C4-2B (cell line): ENCODE results near the gene COG5.

Source experiments
- H3K27ac ChIP-seq: fragments of 450-650 bp; 2 replicates; pipeline ENCODE4 v1.5.1; 2017
- CTCF ChIP-seq: fragments of 450-650 bp; conservative IDR thresholded peaks from 2 replicates; pipeline ENCODE4 v1.5.1; 2017; ENCODE audit warnings: mild to moderate bottlenecking
- ZFX ChIP-seq: fragments of 450-650 bp; IDR thresholded peaks from 2 replicates; pipeline ENCODE4 v1.6.1; 2017

The COG5 gene

GRCh38 chr7:107173191-107173590, 390.5 kb downstream of the COG5 start:
- TF ChIP-seq ZFX: no peak
- no peak for TF ChIP-seq CTCF
- no peak overlapping the region for H3K27ac ChIP-seq

GRCh38 chr7:107172276-107173032, 391.3 kb downstream of the COG5 start:
- H3K27ac ChIP-seq: no peak overlapping the region
- TF ChIP-seq ZFX (no peak), CTCF (no peak)

- no peak overlapping the region for H3K27ac ChIP-seq
- TF ChIP-seq CTCF (no peak), ZFX (no peak)
Observed at GRCh38 chr7:107171496-107171895, 392.2 kb downstream of the COG5 start.

- peak; percentile 28 for TF ChIP-seq CTCF
- no peak for TF ChIP-seq ZFX
- H3K27ac ChIP-seq: peak overlapping the region; percentile 69
Observed at GRCh38 chr7:107170051-107170915, 393.4 kb downstream of the COG5 start.

- peak overlapping the region; percentile 69 for H3K27ac ChIP-seq
- TF ChIP-seq ZFX: no peak
- TF ChIP-seq CTCF: no peak; the same call in 1 of the 2 replicates
Observed at GRCh38 chr7:107169120-107170050, 394.3 kb downstream of the COG5 start.

- H3K27ac ChIP-seq: peak within 1 kb of the TSS; percentile 69
Observed at GRCh38 chr7:107168233-107169119, 395.2 kb downstream of the COG5 start, which contains the start of gene HBP1. Gene HBP1, plus strand, starts transcription at chr7:107169003. Its CDS starts 10,891 bp downstream, at chr7:107179894.

More at GRCh38 chr7:107168233-107169119, 395.2 kb downstream of the COG5 start, which contains the start of gene HBP1:
- TF ChIP-seq ZFX (no peak), CTCF (no peak)
